Esophagus muscularis mucosa (tissue), 4 donors: ENCODE data around the gene P2RY8. TPM values are rescaled to one million over a fixed set of nuclear protein-coding genes. Genes with fewer than 3 reads are reported as not detected.

Experiments
- DNase-seq: peaks from one replicate; pipeline ENCODE4 v3.0.0-alpha.2; 2017; ENCODE audit errors: extremely low spot score
- H3K27ac ChIP-seq, 4 donors: fragments of 200-600 bp; sonication (generic); replicated peaks in 1 of 4; 1 replicate in 3 of 4; 2 replicates in 1 of 4; pipeline ENCODE4 v1.5.1; 2016 to 2019; ENCODE audit warnings: mild to moderate bottlenecking in 1 of 4
- H3K27me3 ChIP-seq, 4 donors: fragments of 200-600 bp; sonication (generic); one replicate each; pipeline versions ENCODE4 v1.5.1 to v1.6.0; 2016 to 2019
- H3K36me3 ChIP-seq, 4 donors: fragments of 200-600 bp; sonication (generic); one replicate each; pipeline ENCODE4 v1.5.1; 2016 to 2019
- H3K4me1 ChIP-seq, 4 donors: fragments of 200-600 bp; sonication (generic); one replicate each; pipeline ENCODE4 v1.5.1; 2016 to 2019
- H3K4me3 ChIP-seq, 4 donors: fragments of 200-600 bp; sonication (generic); 1 replicate in 2 of 4; 2 replicates in 2 of 4; pipeline ENCODE4 v1.5.1; 2016 to 2019; ENCODE audit warnings: mild to moderate bottlenecking in 4 of 4, moderate library complexity in 1 of 4
- H3K9me3 ChIP-seq, 4 donors: fragments of 200-600 bp; sonication (generic); 1 replicate in 3 of 4; 2 replicates in 1 of 4; pipeline ENCODE4 v1.5.1; 2016 to 2019
- CTCF ChIP-seq, 3 experiments: fragments of 200-600 bp in 2 of 3; fragments of 450-650 bp in 1 of 3; sonication (generic) in 2 of 3; IDR thresholded peaks; one replicate each; pipeline ENCODE4 v1.5.1; 2017 to 2019; ENCODE audit warnings: antibody characterized with exemption in 3 of 3, mild to moderate bottlenecking in 2 of 3, moderate library complexity in 1 of 3
- EP300 ChIP-seq: sonication (generic); formaldehyde crosslinking; IDR thresholded peaks from one replicate; pipeline ENCODE4 v1.6.1; 2017; ENCODE audit warnings: antibody characterized with exemption
- POLR2A ChIP-seq: fragments of 450-650 bp; IDR thresholded peaks from one replicate; pipeline ENCODE4 v1.6.1; 2017; ENCODE audit warnings: antibody characterized with exemption, moderate library complexity, mild to moderate bottlenecking, low read depth
- POLR2AphosphoS5 ChIP-seq, 2 donors: sonication (generic); formaldehyde crosslinking; IDR thresholded peaks; one replicate each; pipeline ENCODE4 v1.6.1; 2017; ENCODE audit warnings: antibody characterized with exemption in 2 of 2
- WGBS: methylation state at CpG from one replicate; pipeline ENCODE4 v1.1.5; 2018; 5-methylcytosine and 5-hydroxymethylcytosine counted together
- intact Hi-C: fragments of 100-400 bp; cut with DNase I; formaldehyde crosslinking; loops from one replicate; pipeline ENCODE4 v1.15.1; 2023
- total RNA-seq, 4 donors: library from RNA; depleted of rRNA; stranded (reverse); fragments of >200 nt; gene quantifications; one replicate each; pipeline versions ENCODE4 v1.1.0 to v1.2.1, GENCODE V29; 2016

Gene P2RY8
- total RNA-seq, 4 donors from 2014 or later: 0.63 to 3.1 (median 1.9) TPM

GRCh38 chrX:1451661-1452515 is 85.1 kb downstream of the P2RY8 start:
- Histone ChIP-seq H3K4me1 (peaks cover 14 to 37% (median 23%) of the 10 kb centered on the region in 4 donors), H3K27ac (peak overlapping the region; percentile 86 to 95 (median 86)), H3K9me3 (no peaks in the 10 kb centered on the region), H3K36me3 (no peaks in the 10 kb centered on the region), H3K4me3 (peak overlapping the region; percentile 82 to 99 (median 98)), H3K27me3 (no peaks in the 10 kb centered on the region)
- intact Hi-C loops: loop anchor here (2.0 to 10.0 kb wide), 7 partner anchors 59 to 1243 kb away; partner anchors contain the start of genes AKAP17A, CD99, DHRSX and SLC25A6
- TF ChIP-seq POLR2A: no peak
- TF ChIP-seq POLR2AphosphoS5 (IDR thresholded peaks at IDR 0.05): no peak
- TF ChIP-seq EP300: no peak
- no peak for TF ChIP-seq CTCF (IDR thresholded peaks at IDR 0.05)
- 27% methylated on average over 23 of the region's 23 CpGs for WGBS
- peak; percentile 79 for DNase-seq

- Histone ChIP-seq H3K9me3 (no peaks in the 10 kb centered on the region), H3K36me3 (no peaks in the 10 kb centered on the region), H3K4me1 (peaks cover 14 to 37% (median 23%) of the 10 kb centered on the region in 4 donors), H3K4me3 (peak overlapping the region; percentile 82 to 99 (median 98)), H3K27me3 (no peaks in the 10 kb centered on the region), H3K27ac (peak overlapping the region in 3 of 4 donors; percentile 10 to 95 (median 86))
- TF ChIP-seq EP300 (no peak), POLR2AphosphoS5 (IDR thresholded peaks at IDR 0.05) (no peak), CTCF (IDR thresholded peaks at IDR 0.05) (no peak), POLR2A (no peak)
- peak; percentile 37 for DNase-seq
- intact Hi-C loops: loop anchor here (2.0 to 10.0 kb wide), 7 partner anchors 58 to 1244 kb away; partner anchors contain the start of genes AKAP17A, CD99, DHRSX and SLC25A6
- WGBS: 85% methylated on average over 6 of the region's 6 CpGs
Observed at GRCh38 chrX:1451251-1451660, 85.7 kb downstream of the P2RY8 start.

- Histone ChIP-seq H3K9me3 (no peaks in the 10 kb centered on the region), H3K27me3 (no peaks in the 10 kb centered on the region), H3K36me3 (no peaks in the 10 kb centered on the region), H3K4me3 (no peak overlapping the region), H3K27ac (no peak overlapping the region), H3K4me1 (peaks cover 14 to 37% (median 23%) of the 10 kb centered on the region in 4 donors)
- no peak for DNase-seq
- WGBS: 76% methylated on average over 9 of the region's 9 CpGs
- intact Hi-C loops: loop anchor here (2.0 to 10.0 kb wide), 7 partner anchors 58 to 1244 kb away; partner anchors contain the start of genes AKAP17A, CD99, DHRSX and SLC25A6
- TF ChIP-seq CTCF (IDR thresholded peaks at IDR 0.05) (no peak), POLR2AphosphoS5 (IDR thresholded peaks at IDR 0.05) (no peak), POLR2A (no peak), EP300 (no peak)
Observed at GRCh38 chrX:1450361-1451161, 86.4 kb downstream of the P2RY8 start.

- intact Hi-C loops: loop anchor here (2.0 to 10.0 kb wide), 7 partner anchors 57 to 1245 kb away; partner anchors contain the start of genes AKAP17A, CD99, DHRSX and SLC25A6
- H3K27me3 ChIP-seq: no peaks in the 10 kb centered on the region
- DNase-seq: peak; percentile 37
- H3K4me1 ChIP-seq: peaks cover 14 to 37% (median 23%) of the 10 kb centered on the region in 4 donors
- no peak overlapping the region for H3K27ac ChIP-seq
- TF ChIP-seq POLR2A (no peak), EP300 (no peak), POLR2AphosphoS5 (IDR thresholded peaks at IDR 0.05) (no peak), CTCF (IDR thresholded peaks at IDR 0.05) (no peak)
- H3K9me3 ChIP-seq: no peaks in the 10 kb centered on the region
- no peaks in the 10 kb centered on the region for H3K36me3 ChIP-seq
- WGBS: 88% methylated on average over 2 of the region's 2 CpGs
- H3K4me3 ChIP-seq: no peak overlapping the region
Observed at GRCh38 chrX:1449823-1450149, 87.2 kb downstream of the P2RY8 start.
